Measurements from ENCODE around the gene WDR54. TPM values are rescaled to one million over a fixed set of nuclear protein-coding genes. Genes with fewer than 3 reads are reported as not detected.

The WDR54 gene
- total and polyA plus RNA-seq, 5 experiments from 2014 or later, result 28.9 to 65.1 (median 43.9) TPM

Other genes with a start within 250 kb of the WDR54 start
- gene MOB1A, start 242.9 kb upstream of the WDR54 start, total RNA-seq, result 100 to 1,000 TPM; 137 to 160 TPM
- gene MOB1A, start 242.9 kb upstream of the WDR54 start, polyA plus RNA-seq, result 100 to 1,000 TPM; 111 to 152 (median 145) TPM
- gene MTHFD2, start 223.1 kb upstream of the WDR54 start, total RNA-seq, result 10 to 100 TPM; 37.3 to 38.1 TPM
- gene MTHFD2, start 223.1 kb upstream of the WDR54 start, polyA plus RNA-seq, result 1 to 10 TPM; 4.8 to 5.9 (median 5.4) TPM
- 10 to 100 TPM; 12.7 to 15.1 TPM for gene SLC4A5, start 78.3 kb upstream of the WDR54 start, total RNA-seq
- gene SLC4A5, start 78.3 kb upstream of the WDR54 start, polyA plus RNA-seq, result 1 to 10 TPM in 2 of 3 donors, under 1 TPM in 1; 0.46 to 1.5 (median 1.5) TPM
- 100 to 1,000 TPM in 1 of 2 experiments, 10 to 100 TPM in 1; 97.5 to 108 TPM for gene DCTN1, start 41.4 kb upstream of the WDR54 start, total RNA-seq
- 10 to 100 TPM; 55.0 to 80.1 (median 68.7) TPM for gene DCTN1, start 41.4 kb upstream of the WDR54 start, polyA plus RNA-seq
- gene C2orf81, start 111 bp upstream of the WDR54 start, total RNA-seq, result 1 to 10 TPM; 7.5 to 9.8 TPM
- gene C2orf81, start 111 bp upstream of the WDR54 start, polyA plus RNA-seq, result 1 to 10 TPM; 3.2 to 5.3 (median 3.3) TPM
- gene RTKN, start 20.2 kb downstream of the WDR54 start, total RNA-seq, result under 1 TPM in 1 of 2 experiments, not detected in 1; 0.47 TPM
- under 1 TPM; 0.09 to 0.54 (median 0.30) TPM for gene RTKN, start 20.2 kb downstream of the WDR54 start, polyA plus RNA-seq
- 10 to 100 TPM; 93.6 to 93.8 TPM for gene INO80B, start 33.4 kb downstream of the WDR54 start, total RNA-seq
- 1 to 10 TPM; 8.1 to 9.4 (median 8.2) TPM for gene INO80B, start 33.4 kb downstream of the WDR54 start, polyA plus RNA-seq
- 100 to 1,000 TPM; 121 to 122 TPM for gene WBP1, start 36.7 kb downstream of the WDR54 start, total RNA-seq
- 10 to 100 TPM; 32.4 to 38.3 (median 34.2) TPM for gene WBP1, start 36.7 kb downstream of the WDR54 start, polyA plus RNA-seq
- gene MOGS, start 43.7 kb downstream of the WDR54 start, total RNA-seq, result 10 to 100 TPM; 77.0 to 78.6 TPM
- gene MOGS, start 43.7 kb downstream of the WDR54 start, polyA plus RNA-seq, result 10 to 100 TPM; 25.6 to 31.8 (median 29.8) TPM
- 10 to 100 TPM; 72.0 to 81.4 TPM for gene MRPL53, start 51.0 kb downstream of the WDR54 start, total RNA-seq
- gene MRPL53, start 51.0 kb downstream of the WDR54 start, polyA plus RNA-seq, result 100 to 1,000 TPM; 148 to 171 (median 154) TPM
- gene CCDC142, start 61.3 kb downstream of the WDR54 start, total RNA-seq, result 10 to 100 TPM; 61.4 to 67.4 TPM
- gene CCDC142, start 61.3 kb downstream of the WDR54 start, polyA plus RNA-seq, result 10 to 100 TPM in 2 of 3 donors, 1 to 10 TPM in 1; 7.8 to 15.5 (median 14.6) TPM
- gene TTC31, start 61.4 kb downstream of the WDR54 start, total RNA-seq, result 10 to 100 TPM; 43.8 to 52.1 TPM
- 10 to 100 TPM; 18.9 to 21.1 (median 21.1) TPM for gene TTC31, start 61.4 kb downstream of the WDR54 start, polyA plus RNA-seq
- not detected for gene LBX2, start 77.9 kb downstream of the WDR54 start, total RNA-seq
- not detected for gene LBX2, start 77.9 kb downstream of the WDR54 start, polyA plus RNA-seq
- gene PCGF1, start 86.0 kb downstream of the WDR54 start, total RNA-seq, result 10 to 100 TPM; 33.1 to 34.6 TPM
- gene PCGF1, start 86.0 kb downstream of the WDR54 start, polyA plus RNA-seq, result 10 to 100 TPM in 1 of 3 donors, 1 to 10 TPM in 2; 6.7 to 11.8 (median 7.3) TPM
- not detected for gene TLX2, start 92.7 kb downstream of the WDR54 start, total RNA-seq
- gene TLX2, start 92.7 kb downstream of the WDR54 start, polyA plus RNA-seq, result not detected
- gene DQX1, start 104.5 kb downstream of the WDR54 start, total RNA-seq, result under 1 TPM; 0.36 to 0.81 TPM
- gene DQX1, start 104.5 kb downstream of the WDR54 start, polyA plus RNA-seq, result not detected
- gene AUP1, start 108.0 kb downstream of the WDR54 start, total RNA-seq, result 100 to 1,000 TPM; 173 to 184 TPM
- 10 to 100 TPM; 79.5 to 88.9 (median 81.8) TPM for gene AUP1, start 108.0 kb downstream of the WDR54 start, polyA plus RNA-seq
- gene HTRA2, start 108.2 kb downstream of the WDR54 start, total RNA-seq, result 10 to 100 TPM; 38.6 to 44.5 TPM
- gene HTRA2, start 108.2 kb downstream of the WDR54 start, polyA plus RNA-seq, result 10 to 100 TPM; 21.3 to 24.5 (median 24.5) TPM
- under 1 TPM in 1 of 2 experiments, not detected in 1; 0.22 TPM for gene LOXL3, start 132.2 kb downstream of the WDR54 start, total RNA-seq
- under 1 TPM; 0.06 to 0.15 (median 0.06) TPM for gene LOXL3, start 132.2 kb downstream of the WDR54 start, polyA plus RNA-seq
- 10 to 100 TPM; 21.0 to 23.1 TPM for gene DOK1, start 133.0 kb downstream of the WDR54 start, total RNA-seq
- 10 to 100 TPM; 11.8 to 18.8 (median 15.9) TPM for gene DOK1, start 133.0 kb downstream of the WDR54 start, polyA plus RNA-seq
- gene M1AP, start 226.6 kb downstream of the WDR54 start, total RNA-seq, result not detected
- gene M1AP, start 226.6 kb downstream of the WDR54 start, polyA plus RNA-seq, result under 1 TPM in 1 of 3 donors, not detected in 2; 0.10 TPM
- 10 to 100 TPM; 16.5 to 18.9 TPM for gene SEMA4F, start 232.5 kb downstream of the WDR54 start, total RNA-seq
- gene SEMA4F, start 232.5 kb downstream of the WDR54 start, polyA plus RNA-seq, result 1 to 10 TPM; 5.6 to 8.3 (median 7.5) TPM